NCI-H345 treated with DMSO at 0.1 percent for 48 hours (cell line): ENCODE measurements around the gene ITPR3.

Experiments
- DNase-seq: peaks from one replicate; lab custom pipeline; 2025; ENCODE audit not compliant: unreplicated experiment; lab: John Stamatoyannopoulos, UW

Gene ITPR3

DNA sequence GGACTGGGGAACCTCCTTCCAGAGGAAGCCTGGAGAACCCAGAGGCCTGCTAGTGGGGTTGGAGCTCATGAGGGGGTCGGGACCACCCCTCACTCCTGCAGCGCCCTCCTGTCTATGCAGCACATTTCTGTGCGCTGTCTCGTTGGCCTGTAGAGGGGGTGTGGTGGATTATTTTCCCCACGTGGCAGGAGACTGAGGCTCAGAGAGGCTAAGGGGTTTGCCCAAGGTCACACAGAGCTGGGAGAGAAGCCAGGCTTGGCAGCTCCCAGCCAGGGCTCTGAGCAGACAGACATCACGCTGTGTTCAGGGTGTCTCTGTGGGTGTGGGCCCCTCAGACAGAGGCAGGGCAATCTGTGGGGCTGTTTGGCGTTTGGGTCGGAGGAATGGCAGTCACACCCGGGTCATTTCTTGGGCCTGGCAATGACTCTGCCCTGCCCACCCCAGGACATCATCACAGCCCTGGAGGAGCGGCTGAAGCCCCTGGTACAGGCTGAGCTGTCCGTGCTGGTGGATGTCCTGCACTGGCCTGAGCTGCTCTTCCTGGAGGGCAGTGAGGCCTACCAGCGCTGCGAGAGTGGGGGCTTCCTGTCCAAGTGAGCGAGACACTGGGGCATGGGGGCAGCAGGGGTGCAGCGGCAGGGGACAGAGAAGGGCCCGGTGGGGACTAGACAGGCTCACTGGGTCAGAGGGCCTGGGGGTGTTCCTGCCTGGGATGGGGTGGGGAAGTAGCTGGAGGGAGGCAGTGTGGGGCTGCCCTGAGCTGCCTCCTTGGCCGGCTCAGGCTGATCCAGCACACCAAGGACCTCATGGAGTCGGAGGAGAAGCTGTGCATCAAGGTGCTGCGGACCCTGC lies 62.7 kb downstream of the ITPR3 start:
- DNase-seq, result no peak

DNA sequence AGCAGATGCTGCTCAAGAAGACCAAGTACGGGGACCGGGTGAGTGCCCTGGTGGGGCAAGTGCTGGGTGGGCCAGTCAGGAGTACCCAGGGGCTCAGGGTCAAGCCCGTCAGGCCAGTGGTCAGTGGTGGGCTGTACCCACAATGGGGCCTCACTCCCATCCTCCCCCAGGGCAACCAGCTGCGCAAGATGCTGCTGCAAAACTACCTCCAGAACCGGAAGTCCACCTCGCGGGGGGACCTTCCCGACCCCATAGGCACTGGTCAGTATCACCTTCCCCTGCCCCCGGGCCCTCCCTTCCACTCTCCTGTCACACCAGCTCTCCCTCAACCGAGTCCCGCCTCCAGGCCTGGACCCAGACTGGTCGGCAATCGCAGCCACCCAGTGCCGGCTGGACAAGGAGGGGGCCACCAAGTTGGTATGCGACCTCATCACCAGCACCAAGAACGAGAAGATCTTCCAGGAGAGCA lies 63.3 kb downstream of the ITPR3 start:
- DNase-seq, result no peak

DNA sequence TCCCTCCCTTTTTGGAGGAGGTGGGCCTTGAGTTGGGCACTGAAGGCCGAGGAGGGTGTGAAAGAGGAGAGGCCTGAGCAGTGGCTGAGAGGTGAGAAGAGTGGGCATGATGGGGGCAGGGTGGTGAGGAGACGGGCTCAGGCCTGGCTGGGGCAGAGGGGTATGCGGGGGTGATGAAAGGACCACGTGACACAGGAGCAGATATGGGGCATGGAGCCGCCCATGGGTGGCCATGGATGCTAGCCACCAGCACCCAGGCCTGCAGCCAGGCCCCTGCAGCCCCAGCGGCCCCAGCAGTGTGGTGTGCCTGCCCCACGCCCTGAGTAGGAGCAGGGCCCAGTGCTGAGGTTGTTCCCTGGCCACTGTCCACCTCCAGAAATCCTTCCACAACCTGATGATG lies 63.9 kb downstream of the ITPR3 start:
- no peak for DNase-seq

DNA sequence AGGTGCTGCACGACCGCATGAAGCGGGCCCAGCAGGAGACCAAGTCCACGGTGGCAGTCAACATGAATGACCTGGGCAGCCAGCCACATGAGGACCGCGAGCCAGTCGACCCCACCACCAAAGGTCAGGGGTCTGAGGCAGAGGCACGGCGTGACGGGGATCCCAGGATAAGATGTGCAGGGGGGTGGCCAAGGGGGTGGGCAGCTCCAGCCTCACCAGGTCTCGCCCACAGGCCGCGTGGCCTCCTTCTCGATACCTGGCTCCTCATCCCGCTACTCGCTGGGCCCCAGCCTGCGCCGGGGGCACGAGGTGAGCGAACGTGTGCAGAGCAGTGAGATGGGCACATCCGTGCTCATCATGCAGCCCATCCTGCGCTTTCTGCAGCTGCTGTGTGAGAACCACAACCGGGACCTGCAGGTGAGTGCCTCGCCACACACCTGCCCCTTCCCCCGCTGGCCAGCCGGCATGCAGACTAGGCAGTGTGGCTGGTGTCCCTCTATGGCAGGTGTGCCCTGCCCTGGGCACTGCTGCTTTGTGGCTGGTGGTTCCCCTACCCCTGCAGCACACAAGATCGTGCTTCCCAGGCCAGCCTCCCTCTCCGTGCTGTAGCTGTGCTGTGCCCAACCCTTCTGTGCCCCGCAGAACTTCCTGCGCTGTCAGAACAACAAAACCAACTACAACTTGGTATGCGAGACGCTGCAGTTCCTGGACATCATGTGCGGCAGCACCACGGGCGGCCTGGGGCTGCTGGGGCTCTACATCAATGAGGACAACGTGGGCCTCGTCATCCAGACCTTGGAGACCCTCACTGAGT lies 64.5 kb downstream of the ITPR3 start:
- no peak for DNase-seq

DNA sequence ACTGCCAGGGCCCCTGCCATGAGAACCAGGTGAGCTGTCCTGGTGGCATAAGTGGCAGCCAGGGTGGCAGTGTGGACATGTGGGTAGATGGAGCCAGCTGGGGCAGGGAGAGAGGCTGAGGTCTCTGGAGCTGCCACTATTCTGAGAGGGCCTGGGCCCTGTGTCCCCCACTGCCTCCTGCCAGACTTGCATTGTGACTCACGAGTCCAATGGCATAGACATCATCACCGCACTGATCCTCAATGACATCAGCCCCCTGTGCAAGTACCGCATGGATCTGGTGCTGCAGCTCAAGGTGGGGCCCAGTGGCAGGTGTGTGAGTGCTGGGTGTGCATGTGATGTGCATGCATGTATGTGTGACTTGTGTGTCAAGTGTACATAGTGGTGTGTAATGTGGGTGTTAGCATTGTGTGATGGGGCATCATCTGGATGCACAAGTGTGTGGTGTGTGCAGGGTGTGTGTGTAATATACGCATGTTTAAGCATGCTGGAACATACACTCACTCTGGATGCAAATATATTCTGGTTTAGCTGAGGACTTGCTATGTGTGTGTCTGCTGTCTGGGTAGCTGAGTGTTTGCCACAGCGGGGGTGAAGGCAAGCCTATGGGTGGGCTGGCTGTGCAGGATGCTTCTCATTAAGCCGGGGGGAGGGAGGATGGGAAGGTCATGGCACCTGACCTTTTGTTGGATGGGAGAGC lies 65.3 kb downstream of the ITPR3 start:
- DNase-seq, result no peak

DNA sequence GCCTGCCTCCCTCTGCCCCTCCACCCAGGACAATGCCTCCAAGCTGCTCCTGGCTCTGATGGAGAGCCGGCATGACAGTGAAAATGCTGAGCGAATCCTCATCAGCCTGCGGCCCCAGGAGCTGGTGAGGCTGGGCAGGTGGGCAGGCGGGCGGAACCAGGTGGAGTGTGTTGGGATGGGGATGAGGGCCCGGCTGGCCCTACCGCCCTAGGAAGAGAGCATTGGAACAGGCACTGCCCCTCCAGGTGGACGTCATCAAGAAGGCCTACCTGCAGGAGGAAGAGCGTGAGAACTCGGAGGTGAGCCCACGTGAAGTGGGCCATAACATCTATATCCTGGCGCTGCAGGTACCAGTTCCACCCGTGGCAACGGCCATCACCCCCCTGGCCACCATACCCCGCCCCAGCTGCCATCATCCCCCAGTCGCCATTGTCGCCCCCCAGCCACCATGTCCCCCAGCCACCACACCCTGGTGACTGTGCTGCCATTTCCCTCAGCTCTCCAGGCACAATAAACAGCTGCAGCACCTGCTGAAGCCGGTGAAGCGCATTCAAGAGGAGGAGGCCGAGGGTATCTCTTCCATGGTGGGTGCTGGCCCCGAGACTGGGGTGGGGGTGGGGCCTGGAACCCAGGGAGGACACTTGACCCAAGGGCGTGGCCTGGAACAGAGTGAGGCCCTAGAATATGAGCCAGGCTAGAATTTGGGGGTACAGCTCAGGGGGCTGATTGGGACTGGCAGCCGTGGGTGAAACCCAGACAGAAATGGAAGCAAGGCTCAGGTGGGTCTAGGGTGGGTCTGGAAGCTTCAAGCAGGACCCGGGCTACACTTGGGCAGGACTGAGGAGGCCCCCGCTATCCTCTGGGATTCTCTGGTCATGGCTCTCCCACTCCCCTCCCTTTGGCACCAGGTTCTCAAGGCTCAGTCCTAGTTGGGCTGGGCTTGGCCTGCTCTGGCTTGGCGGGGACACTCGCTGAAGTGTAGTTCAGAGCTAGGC lies 66.2 kb downstream of the ITPR3 start:
- no peak for DNase-seq

DNA sequence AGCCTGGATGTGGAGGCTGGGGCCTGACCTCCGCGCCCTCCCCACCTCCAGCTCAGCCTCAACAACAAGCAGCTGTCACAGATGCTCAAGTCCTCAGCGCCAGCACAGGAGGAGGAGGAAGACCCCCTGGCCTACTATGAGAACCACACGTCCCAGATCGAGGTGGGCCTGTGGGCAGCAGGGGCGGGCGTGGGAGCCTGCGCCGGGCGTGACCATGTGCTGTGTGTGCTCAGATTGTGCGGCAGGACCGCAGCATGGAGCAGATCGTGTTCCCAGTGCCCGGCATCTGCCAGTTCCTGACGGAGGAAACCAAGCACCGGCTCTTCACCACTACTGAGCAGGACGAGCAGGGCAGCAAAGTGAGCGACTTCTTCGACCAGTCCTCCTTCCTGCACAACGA lies 66.9 kb downstream of the ITPR3 start:
- no peak for DNase-seq

DNA sequence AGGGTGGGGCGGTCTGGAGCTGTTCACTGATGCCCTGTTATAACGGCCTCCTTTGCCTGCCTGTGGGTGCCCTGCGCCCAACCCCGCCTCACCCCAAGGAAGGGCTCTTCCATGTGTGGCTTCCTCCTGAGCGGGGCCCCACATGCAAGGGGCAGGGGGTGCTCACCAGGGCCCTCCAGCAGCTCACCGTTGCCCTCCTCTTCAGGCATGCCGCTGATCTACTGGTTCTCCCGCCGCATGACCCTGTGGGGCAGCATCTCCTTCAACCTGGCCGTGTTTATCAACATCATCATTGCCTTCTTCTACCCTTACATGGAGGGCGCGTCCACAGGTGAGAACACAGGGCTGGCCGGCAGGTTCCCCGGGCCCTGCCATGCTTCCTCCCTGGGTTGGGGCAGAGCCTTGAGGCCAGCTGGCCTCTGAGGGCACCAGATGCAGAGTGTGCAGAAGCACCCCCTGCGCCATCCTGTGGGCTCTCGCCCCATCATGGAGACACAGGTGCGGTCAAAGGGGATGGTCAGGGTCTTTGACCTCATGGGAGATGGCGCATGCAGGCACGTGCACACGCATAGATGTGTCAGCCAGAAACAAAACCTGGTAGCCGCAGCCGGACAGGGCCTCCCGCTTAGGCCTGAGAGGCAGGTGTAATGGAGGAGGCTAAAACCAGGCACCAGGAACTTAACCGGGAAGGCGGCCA lies 67.5 kb downstream of the ITPR3 start:
- DNase-seq, result no peak

DNA sequence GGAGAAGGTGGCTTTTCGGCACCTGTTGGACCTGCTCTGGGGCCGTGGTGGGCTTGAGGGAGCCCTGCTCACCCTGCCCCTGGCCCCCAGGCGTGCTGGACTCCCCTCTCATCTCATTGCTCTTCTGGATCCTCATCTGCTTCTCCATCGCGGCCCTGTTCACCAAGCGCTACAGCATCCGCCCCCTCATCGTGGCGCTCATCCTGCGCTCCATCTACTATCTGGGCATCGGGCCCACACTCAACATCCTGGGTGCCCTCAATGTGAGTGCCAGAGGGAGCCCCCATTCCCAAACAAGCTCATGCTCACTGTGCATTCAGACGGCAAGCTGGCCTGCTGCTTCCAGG lies 68.0 kb downstream of the ITPR3 start:
- DNase-seq, result no peak

DNA sequence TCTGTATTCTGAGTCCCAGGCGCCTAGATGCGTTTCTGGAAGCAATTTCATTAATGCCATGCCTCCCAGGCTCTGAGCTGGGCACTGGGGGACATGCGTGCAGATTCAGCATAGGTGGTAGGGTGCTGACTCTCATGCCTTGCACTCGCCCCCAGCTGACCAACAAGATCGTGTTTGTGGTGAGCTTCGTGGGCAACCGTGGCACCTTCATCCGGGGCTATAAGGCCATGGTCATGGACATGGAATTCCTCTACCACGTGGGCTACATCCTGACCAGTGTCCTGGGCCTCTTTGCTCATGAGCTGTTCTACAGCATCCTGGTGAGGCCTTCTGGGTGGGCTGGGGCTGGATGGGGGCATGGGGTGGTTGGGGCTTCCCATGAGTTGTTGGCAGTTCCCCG lies 68.8 kb downstream of the ITPR3 start:
- no peak for DNase-seq

DNA sequence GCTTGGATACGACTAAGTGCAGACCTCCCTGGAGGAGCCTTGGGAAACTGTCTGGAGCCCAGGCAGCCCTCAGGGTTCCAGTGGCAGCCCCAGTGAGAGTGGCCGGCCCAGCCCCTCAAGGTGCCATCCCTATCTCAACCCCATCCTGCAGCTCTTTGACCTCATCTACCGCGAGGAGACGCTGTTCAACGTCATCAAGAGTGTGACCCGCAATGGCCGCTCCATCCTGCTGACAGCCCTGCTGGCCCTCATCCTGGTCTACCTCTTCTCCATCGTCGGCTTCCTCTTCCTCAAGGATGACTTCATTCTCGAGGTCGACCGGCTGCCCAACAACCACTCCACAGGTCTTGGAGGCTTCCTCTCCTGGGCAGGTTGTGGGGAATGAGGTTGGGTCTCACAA lies 69.6 kb downstream of the ITPR3 start:
- DNase-seq, result no peak

DNA sequence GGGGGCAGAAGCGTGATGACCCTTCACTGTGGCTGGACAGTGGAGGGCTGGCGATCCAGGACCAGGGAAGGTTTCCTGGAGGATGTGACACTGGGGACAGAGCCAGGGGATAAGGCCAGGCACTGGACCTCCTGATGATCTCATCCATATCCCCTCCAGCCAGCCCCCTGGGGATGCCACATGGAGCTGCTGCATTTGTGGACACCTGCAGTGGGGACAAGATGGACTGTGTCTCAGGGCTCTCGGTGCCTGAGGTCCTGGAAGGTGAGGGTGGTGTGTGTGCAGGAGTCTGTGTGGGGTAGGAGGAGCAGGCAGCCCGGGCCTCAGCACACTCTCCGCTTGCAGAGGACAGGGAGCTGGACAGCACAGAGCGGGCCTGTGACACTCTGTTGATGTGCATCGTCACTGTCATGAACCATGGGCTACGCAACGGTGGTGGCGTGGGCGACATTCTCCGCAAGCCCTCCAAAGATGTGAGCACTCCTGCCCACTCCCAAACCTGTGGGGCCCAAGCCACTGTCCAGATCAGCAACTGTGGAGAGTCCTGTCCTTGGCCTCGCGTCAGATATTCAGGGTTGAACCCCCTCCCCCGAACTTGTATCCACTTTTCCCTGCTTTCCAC lies 70.4 kb downstream of the ITPR3 start:
- no peak for DNase-seq

DNA sequence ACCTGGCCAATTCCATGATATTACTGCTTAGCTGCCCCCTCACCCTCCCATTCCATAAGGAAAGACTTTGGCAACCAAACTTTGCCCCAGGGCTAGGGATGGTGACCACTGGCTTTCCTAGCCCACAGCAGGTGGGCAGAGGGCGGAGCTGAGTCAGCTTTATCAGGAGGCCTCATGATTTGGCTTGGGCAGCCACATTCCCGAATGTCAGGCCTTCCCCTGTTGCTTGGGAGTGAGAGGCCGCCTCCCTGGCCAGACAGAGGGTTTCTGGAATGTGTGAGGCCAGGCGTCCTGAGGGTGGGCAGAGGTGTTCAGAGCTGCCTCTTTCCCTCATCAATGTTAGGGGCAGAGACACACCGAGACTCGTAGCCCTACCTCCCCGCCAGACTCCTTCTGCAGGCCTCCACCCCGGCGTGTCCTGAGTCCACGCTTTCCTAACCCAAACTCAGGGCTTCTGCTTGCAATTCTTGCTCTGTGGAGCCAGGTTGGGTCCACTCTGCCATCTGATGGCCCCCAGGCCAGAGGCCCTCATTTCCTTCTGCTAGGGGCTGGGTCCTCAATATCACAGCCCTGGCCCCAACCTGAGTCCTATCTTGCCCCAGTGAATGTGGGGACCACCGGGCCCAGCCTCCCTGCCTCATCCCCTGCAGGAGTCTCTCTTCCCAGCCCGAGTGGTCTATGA lies 71.1 kb downstream of the ITPR3 start:
- DNase-seq, result no peak

DNA sequence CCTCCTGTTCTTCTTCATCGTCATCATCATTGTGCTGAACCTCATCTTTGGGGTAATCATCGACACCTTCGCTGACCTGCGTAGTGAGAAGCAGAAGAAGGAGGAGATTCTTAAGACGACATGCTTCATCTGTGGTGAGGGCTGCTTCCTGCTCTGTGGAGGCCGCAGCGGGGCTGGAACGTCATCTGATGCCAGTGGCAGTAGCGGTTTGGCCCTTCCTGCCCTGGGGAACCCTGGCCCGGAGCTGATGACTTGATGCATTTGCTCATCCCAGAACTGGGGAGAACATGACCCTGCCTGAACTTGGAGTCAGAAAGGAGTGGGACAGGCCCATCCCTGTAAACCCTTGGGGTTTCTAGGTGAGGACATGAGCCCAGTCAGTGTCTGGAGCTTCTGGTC lies 71.6 kb downstream of the ITPR3 start:
- no peak for DNase-seq

DNA sequence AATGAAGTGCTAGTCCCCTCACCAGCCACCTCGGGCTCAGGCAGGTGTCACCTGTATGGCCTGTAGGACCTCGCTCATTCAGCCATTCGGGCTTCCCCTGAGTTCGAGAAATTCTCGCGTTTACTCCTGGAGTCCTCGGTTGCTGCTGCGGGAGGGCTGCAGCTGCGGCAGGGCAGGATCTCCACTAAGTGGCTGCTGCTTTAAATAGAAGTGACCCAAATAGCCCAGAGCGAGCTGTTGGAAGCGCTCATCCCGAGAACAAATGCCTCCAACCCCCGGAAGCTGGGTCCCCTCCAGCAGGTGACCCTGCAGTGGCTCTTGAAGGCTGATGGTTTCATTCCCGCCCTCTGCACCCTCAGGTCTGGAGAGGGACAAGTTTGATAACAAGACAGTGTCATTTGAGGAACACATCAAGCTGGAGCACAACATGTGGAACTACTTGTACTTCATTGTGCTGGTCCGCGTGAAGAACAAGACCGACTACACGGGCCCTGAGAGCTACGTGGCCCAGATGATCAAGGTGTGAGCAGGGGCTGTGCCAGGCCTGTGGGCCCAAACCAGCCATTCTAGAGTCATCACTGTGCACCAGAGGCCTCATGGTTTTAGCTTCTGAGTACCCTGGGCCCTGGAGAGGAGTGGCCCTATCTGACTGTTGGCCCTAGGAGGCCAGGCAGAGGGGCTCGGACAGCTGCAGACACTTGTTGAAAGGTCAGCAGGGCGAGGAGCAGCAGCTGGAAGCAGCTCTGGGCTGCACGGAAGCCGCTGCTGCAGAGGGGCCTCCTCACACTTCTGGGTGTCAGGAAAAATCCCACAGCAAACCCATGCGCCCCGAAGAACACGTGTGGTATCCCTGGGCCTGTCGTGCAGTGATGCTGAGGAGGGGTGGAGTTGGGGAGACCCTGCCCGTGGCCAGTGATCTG lies 72.3 kb downstream of the ITPR3 start:
- DNase-seq, result no peak

DNA sequence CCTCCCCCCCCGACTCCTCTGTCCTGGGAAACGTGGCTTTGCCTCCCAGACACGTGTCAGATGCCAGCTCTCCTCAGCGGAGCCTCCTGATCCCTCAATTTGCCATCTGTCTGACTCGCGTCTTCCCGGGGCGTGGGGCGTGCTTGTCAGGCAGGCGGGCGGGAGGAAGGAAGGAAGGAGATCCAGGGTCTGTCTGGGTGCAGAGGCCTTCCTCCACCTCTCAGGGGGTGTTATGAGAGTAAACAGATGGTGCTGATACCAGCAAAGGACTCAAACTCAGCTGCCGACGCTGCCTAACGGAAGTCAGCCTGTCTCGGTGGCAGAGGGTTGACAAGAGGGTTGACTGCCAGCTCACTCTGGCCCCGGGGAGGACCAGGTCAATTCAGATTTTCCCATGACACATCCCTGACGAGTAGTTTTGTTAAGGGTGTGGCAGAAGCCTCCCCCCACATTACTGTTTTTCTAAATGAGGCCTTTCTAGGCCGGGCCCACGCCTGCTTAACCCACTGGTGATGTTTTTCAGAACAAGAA lies 73.3 kb downstream of the ITPR3 start:
- no peak for DNase-seq

DNA sequence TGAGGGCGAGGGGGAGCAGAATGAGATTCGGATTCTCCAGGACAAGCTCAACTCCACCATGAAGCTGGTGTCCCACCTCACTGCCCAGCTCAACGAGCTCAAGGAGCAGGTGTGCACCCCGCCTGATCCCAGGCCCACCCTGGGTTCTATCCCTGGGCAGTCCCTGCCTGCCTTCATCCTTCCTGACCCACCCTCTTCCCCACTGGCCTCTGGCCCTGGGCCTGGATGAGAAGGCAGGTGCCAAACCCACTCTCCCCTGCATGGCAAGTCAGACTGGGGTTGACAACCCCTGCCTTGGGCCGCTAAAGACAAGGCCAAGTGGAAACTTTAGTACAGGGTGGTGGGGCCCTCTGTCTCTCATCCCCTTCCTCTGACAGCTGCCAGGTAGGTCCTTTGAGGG lies 73.9 kb downstream of the ITPR3 start:
- no peak for DNase-seq

DNA sequence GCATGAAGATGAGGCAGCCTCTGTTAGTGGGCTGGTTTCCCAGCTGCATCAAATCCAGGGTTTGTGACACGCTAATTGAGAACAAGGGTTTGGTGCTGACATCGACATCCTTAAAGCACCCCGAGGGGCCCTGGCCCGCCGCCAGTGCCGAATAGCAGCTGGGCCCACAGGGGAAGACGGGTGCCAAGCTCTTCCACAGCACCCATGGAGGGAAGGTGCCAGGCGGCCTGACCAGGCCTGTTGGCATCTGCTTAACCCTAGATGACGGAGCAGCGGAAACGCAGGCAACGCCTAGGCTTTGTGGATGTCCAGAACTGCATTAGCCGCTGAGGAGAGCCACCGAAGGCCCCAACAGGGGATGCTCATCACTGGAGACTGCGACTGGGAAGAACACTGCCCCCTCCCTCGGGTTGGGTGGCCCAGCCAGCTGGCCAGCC lies 74.3 kb downstream of the ITPR3 start:
- DNase-seq, result peak; percentile 57
